ENCODE results near the gene BICC1. TPM values are rescaled to one million over a fixed set of nuclear protein-coding genes. Genes with fewer than 3 reads are reported as not detected.
"Not testable (repeated sequence)": the region's sequence is repeated elsewhere in the genome, so short reads cannot be mapped to it uniquely, and the experiment has no call there.

BICC1 gene
- total RNA-seq, 1 donor from 2014 or later, result 9.3 TPM

- intact Hi-C loops (cut with DNase I), result no loop called here
- no peak for TF ChIP-seq CTCF (IDR thresholded peaks at IDR 0.05)
- H3K27me3 ChIP-seq, result no peaks in the 10 kb centered on the region
- H3K36me3 ChIP-seq, result no peaks in the 10 kb centered on the region
- H3K9me3 ChIP-seq, result no peaks in the 10 kb centered on the region
- no peak for DNase-seq (ENCODE audit: low spot score in 2 of 2)
- H3K4me1 ChIP-seq, result peaks cover 4 to 9% of the 10 kb centered on the region in 2 donors
- H3K27ac ChIP-seq, result no peak overlapping the region
- no peak overlapping the region for H3K4me3 ChIP-seq
Measured at GRCh38 chr10:58851606-58852005, 338.9 kb downstream of the BICC1 start.

- no peak overlapping the region for H3K27ac ChIP-seq
- intact Hi-C loops (cut with DNase I), result no loop called here
- no peaks in the 10 kb centered on the region for H3K36me3 ChIP-seq
- H3K4me3 ChIP-seq, result no peak overlapping the region
- no peak for DNase-seq (ENCODE audit: low spot score in 2 of 2)
- peaks cover 4 to 16% of the 10 kb centered on the region in 2 donors for H3K4me1 ChIP-seq
- no peaks in the 10 kb centered on the region for H3K9me3 ChIP-seq
- TF ChIP-seq CTCF (IDR thresholded peaks at IDR 0.05), result no peak
- H3K27me3 ChIP-seq, result no peaks in the 10 kb centered on the region
Measured at GRCh38 chr10:58853668-58854067, 341.0 kb downstream of the BICC1 start.

- Histone ChIP-seq H3K4me1 (peaks cover 4 to 16% of the 10 kb centered on the region in 2 donors), H3K4me3 (no peak overlapping the region), H3K27ac (no peak overlapping the region), H3K36me3 (no peaks in the 10 kb centered on the region), H3K9me3 (no peaks in the 10 kb centered on the region), H3K27me3 (no peaks in the 10 kb centered on the region)
- DNase-seq (ENCODE audit: low spot score in 2 of 2), result no peak
- intact Hi-C loops (cut with DNase I), result loop anchor here (5.0 kb wide), 1 partner anchor 63 kb away; no protein-coding TSS in a partner anchor
- no peak for TF ChIP-seq CTCF (IDR thresholded peaks at IDR 0.05)
Measured at GRCh38 chr10:58854811-58855210, 342.1 kb downstream of the BICC1 start.

GRCh38 chr10:58856508-58857240 lies 344.0 kb downstream of the BICC1 start:
- DNase-seq (ENCODE audit: low spot score in 2 of 2), result peak; percentile 16 to 87
- Histone ChIP-seq H3K4me1 (peaks cover 4 to 16% of the 10 kb centered on the region in 2 donors), H3K27me3 (no peaks in the 10 kb centered on the region), H3K4me3 (no peak overlapping the region), H3K36me3 (no peaks in the 10 kb centered on the region), H3K27ac (peak overlapping the region; percentile 58 to 80), H3K9me3 (no peaks in the 10 kb centered on the region)
- TF ChIP-seq CTCF (IDR thresholded peaks at IDR 0.05), result no peak
- intact Hi-C loops (cut with DNase I), result loop anchor here (5.0 kb wide), 1 partner anchor 64 kb away; no protein-coding TSS in a partner anchor

- TF ChIP-seq CTCF (IDR thresholded peaks at IDR 0.05), result no peak
- peak overlapping the region; percentile 58 to 80 for H3K27ac ChIP-seq
Measured at GRCh38 chr10:58857251-58857805, 344.7 kb downstream of the BICC1 start.

GRCh38 chr10:58858123-58858522 lies 345.5 kb downstream of the BICC1 start:
- H3K9me3 ChIP-seq; H3K27ac ChIP-seq; H3K36me3 ChIP-seq; H3K27me3 ChIP-seq; H3K4me3 ChIP-seq; DNase-seq (ENCODE audit: low spot score in 2 of 2): not testable (repeated sequence)
- intact Hi-C loops (cut with DNase I), result loop anchor here (5.0 kb wide), 1 partner anchor 66 kb away; no protein-coding TSS in a partner anchor
- peaks cover 4 to 16% of the 10 kb centered on the region in 2 donors for H3K4me1 ChIP-seq

More at GRCh38 chr10:58857251-58857805, 344.7 kb downstream of the BICC1 start:
- H3K9me3 ChIP-seq, result no peaks in the 10 kb centered on the region
- H3K4me3 ChIP-seq, result no peak overlapping the region
- intact Hi-C loops (cut with DNase I), result loop anchor here (5.0 kb wide), 1 partner anchor 65 kb away; no protein-coding TSS in a partner anchor
- no peaks in the 10 kb centered on the region for H3K36me3 ChIP-seq
- H3K27me3 ChIP-seq, result no peaks in the 10 kb centered on the region
- no peak for DNase-seq (ENCODE audit: low spot score in 2 of 2)
- H3K4me1 ChIP-seq, result peaks cover 4 to 16% of the 10 kb centered on the region in 2 donors

Measured in ascending aorta (tissue), 2 donors.